Stomach (tissue), 9 donors: ENCODE results near the gene SH3TC1. TPM values are rescaled to one million over a fixed set of nuclear protein-coding genes. Genes with fewer than 3 reads are reported as not detected.

Source experiments
- DNase-seq, 2 donors: peaks; one replicate each; pipeline versions ENCODE4 v3.0.0 to v3.0.0-alpha.2; 2013 to 2019
- H3K27ac ChIP-seq, 5 donors: fragments of 200-600 bp in 4 of 5; sonication (generic) in 4 of 5; one replicate each; pipeline ENCODE4 v1.5.1; 2013 to 2019; ENCODE audit warnings: mild to moderate bottlenecking in 1 of 5, moderate library complexity in 1 of 5
- H3K27me3 ChIP-seq, 3 donors: fragments of 200-600 bp; sonication (generic); one replicate each; pipeline ENCODE4 v1.5.1; 2017 to 2019; ENCODE audit warnings: mixed run types in 1 of 3
- H3K36me3 ChIP-seq, 4 donors: fragments of 200-600 bp; sonication (generic); 1 replicate in 3 of 4; 2 replicates in 1 of 4; pipeline ENCODE4 v1.5.1; 2016 to 2019
- H3K4me1 ChIP-seq, 4 donors: fragments of 200-600 bp; sonication (generic); one replicate each; pipeline ENCODE4 v1.5.1; 2016 to 2019
- H3K4me3 ChIP-seq, 4 donors: fragments of 200-600 bp; sonication (generic) in 3 of 4; one replicate each; pipeline ENCODE4 v1.5.1; 2016 to 2019; ENCODE audit warnings: mild to moderate bottlenecking in 1 of 4
- H3K9me3 ChIP-seq, 4 donors: fragments of 200-600 bp; sonication (generic); one replicate each; pipeline ENCODE4 v1.5.1; 2016 to 2019
- EP300 ChIP-seq: sonication (generic); formaldehyde crosslinking; IDR thresholded peaks from one replicate; pipeline ENCODE4 v1.6.1; 2017; ENCODE audit warnings: antibody characterized with exemption
- POLR2A ChIP-seq, 4 donors: fragments of 450-650 bp; IDR thresholded peaks; one replicate each; pipeline ENCODE4 v1.6.1; 2016; ENCODE audit warnings: antibody characterized with exemption in 4 of 4, control low read depth in 2 of 4, mild to moderate bottlenecking in 1 of 4, moderate library complexity in 1 of 4
- POLR2AphosphoS5 ChIP-seq, 3 donors: sonication (generic); formaldehyde crosslinking; IDR thresholded peaks; one replicate each; pipeline ENCODE4 v1.6.1; 2016; ENCODE audit warnings: antibody characterized with exemption in 3 of 3
- WGBS, 5 donors: extraction: QIAGEN DNeasy Blood & Tissue Kit in 3 of 5; methylation state at CpG; one replicate each; pipeline versions ENCODE4 v1.1.5 to v1.1.7; 2013 to 2018; 5-methylcytosine and 5-hydroxymethylcytosine counted together
- intact Hi-C: fragments of 100-400 bp; cut with DNase I; formaldehyde crosslinking; loops from one replicate; pipeline ENCODE4 v1.15.1; 2023; ENCODE audit warnings: low total_unique reads
- polyA plus RNA-seq, 3 donors: library from polyadenylated mRNA; stranded (reverse); fragments of 200-250 nt; gene quantifications; one replicate each; pipeline ENCODE4 v1.2.3, GENCODE V29; 2013
- total RNA-seq, 5 donors: library from RNA; depleted of rRNA; stranded (reverse); fragments of >200 nt; gene quantifications; one replicate each; pipeline versions ENCODE4 v1.1.0 to v1.2.3, GENCODE V29; 2014 to 2016
- TF ChIP-seq, protein P1 (sequence below), 7 experiments: fragments of 450-650 bp in 4 of 7; fragments of 200-600 bp in 3 of 7; sonication (generic) in 3 of 7; IDR thresholded peaks; one replicate each; pipeline ENCODE4 v1.5.1; 2016 to 2019; ENCODE audit warnings: antibody characterized with exemption in 7 of 7, control low read depth in 2 of 7, mild to moderate bottlenecking in 1 of 7
- donor health status: healthy with polysubstance abuse.
- donor health status: Bipolar disorder and iron deficiency.
- donor health status: healthy.

SH3TC1 gene
- total and polyA plus RNA-seq, 8 donors = 12.0 to 96.2 (median 27.9) TPM

DNA sequence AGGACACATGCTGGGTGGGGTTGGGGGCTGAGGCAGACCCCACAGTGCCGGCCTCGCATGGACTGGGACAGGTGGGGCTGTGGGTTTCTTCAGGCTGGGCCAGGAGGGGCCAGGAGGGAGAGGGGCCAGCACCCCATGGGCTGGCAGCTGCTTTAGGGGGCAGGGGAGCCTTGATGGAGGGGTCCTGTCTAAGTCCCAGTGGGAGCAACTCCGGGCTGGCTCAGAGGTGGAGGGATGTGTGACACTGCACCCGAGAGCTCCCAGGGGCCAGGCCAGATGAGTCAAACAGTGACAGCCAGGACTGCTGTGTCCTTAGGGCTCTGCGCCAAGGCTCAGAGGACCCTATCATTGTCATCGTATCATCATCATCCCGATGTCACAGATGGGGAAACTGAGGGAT lies 36.1 kb upstream of the SH3TC1 start:
- H3K9me3 ChIP-seq = peaks cover 0 to 2% (median under 1%) of the 10 kb centered on the region in 4 donors
- no peaks in the 10 kb centered on the region for H3K36me3 ChIP-seq
- no peak for DNase-seq
- no peak overlapping the region for H3K27ac ChIP-seq
- TF ChIP-seq POLR2A (IDR thresholded peaks at IDR 0.05) (no peak), POLR2AphosphoS5 (IDR thresholded peaks at IDR 0.05) (no peak), EP300 (no peak)
- TF ChIP-seq, protein P1, sequence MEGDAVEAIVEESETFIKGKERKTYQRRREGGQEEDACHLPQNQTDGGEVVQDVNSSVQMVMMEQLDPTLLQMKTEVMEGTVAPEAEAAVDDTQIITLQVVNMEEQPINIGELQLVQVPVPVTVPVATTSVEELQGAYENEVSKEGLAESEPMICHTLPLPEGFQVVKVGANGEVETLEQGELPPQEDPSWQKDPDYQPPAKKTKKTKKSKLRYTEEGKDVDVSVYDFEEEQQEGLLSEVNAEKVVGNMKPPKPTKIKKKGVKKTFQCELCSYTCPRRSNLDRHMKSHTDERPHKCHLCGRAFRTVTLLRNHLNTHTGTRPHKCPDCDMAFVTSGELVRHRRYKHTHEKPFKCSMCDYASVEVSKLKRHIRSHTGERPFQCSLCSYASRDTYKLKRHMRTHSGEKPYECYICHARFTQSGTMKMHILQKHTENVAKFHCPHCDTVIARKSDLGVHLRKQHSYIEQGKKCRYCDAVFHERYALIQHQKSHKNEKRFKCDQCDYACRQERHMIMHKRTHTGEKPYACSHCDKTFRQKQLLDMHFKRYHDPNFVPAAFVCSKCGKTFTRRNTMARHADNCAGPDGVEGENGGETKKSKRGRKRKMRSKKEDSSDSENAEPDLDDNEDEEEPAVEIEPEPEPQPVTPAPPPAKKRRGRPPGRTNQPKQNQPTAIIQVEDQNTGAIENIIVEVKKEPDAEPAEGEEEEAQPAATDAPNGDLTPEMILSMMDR (IDR thresholded peaks at IDR 0.05) = no peak
- 79 to 86% (median 82%) methylated on average over 5 to 7 of the region's 7 CpGs for WGBS, 5 donors
- no peak overlapping the region for H3K4me3 ChIP-seq
- intact Hi-C loops = no loop called here
- H3K27me3 ChIP-seq = peaks cover 0 to 5% (median 4%) of the 10 kb centered on the region in 3 donors
- H3K4me1 ChIP-seq = peaks cover 17 to 29% (median 23%) of the 10 kb centered on the region in 4 donors

DNA sequence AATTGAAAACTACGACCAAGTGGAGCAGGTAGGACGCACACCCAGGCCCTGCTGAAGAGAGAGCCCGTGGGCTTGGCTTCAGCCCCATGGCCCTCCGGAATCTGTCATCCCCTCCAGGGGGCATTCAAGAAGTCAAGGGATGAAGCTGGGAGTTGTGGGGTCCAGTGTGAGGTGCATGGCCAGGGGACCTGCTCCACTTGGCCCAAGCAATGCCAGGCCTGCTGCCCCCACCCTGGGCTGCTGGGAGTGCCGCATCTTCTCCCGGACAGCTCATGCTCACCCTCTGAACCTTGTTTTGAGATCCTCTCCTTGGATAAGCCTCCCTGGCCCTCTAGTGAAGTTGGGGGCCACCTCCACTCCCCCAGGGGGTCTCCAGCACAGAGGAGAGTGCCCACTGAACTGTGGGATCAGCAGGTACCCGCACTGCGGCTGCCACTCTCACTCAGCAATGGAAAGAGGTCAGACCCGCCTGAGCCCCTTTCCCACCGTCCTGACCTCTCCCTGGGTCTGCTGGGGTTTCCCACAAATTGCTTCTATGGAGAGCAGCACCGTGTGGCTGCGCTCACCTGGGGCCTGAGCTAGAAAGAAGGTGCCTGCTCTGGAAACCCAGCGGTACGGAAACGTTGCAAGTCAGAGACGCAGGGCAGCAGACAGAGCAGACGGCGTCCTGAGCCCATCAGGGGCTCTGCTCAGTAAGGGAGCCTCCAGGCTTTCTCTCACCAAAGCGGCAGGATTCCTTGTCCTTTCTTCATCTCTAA lies 35.5 kb upstream of the SH3TC1 start:
- H3K4me1 ChIP-seq = peaks cover 14 to 26% (median 18%) of the 10 kb centered on the region in 4 donors
- H3K27me3 ChIP-seq = no peaks in the 10 kb centered on the region
- H3K27ac ChIP-seq = no peak overlapping the region
- intact Hi-C loops = no loop called here
- WGBS, 5 donors = 77 to 85% (median 82%) methylated on average over 16 to 19 of the region's 19 CpGs
- H3K4me3 ChIP-seq = no peak overlapping the region
- H3K9me3 ChIP-seq = peaks cover 0 to 8% (median 5%) of the 10 kb centered on the region in 4 donors
- TF ChIP-seq POLR2AphosphoS5 (IDR thresholded peaks at IDR 0.05) (no peak), EP300 (no peak), POLR2A (IDR thresholded peaks at IDR 0.05) (no peak)
- TF ChIP-seq, protein P1 (IDR thresholded peaks at IDR 0.05) = no peak
- no peak for DNase-seq
- H3K36me3 ChIP-seq = no peaks in the 10 kb centered on the region

DNA sequence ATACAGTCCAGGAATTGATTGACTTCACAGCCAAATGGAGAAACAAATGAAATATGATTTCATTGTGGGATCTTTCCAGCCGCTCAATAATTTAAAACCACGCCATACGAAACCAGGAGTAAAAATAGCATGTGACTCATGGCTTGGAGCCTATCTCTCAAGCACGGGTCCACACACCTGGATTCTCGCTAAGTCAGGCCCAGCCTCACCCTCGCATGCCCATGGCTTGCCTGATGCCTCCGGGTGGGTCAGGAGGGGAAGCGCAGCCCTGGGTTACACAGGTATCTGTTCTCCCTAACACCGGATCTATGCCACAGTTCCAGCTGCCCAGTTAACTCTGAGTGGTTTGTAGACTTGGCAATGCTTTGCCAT lies 34.9 kb upstream of the SH3TC1 start:
- DNase-seq = peak in 1 of 2 donors; percentile 36
- Histone ChIP-seq H3K9me3 (peaks cover 0 to 12% (median 10%) of the 10 kb centered on the region in 4 donors), H3K36me3 (no peaks in the 10 kb centered on the region), H3K4me3 (no peak overlapping the region), H3K27me3 (no peaks in the 10 kb centered on the region), H3K27ac (no peak overlapping the region), H3K4me1 (peaks cover 13 to 26% (median 16%) of the 10 kb centered on the region in 4 donors)
- TF ChIP-seq POLR2A (IDR thresholded peaks at IDR 0.05) (no peak), POLR2AphosphoS5 (IDR thresholded peaks at IDR 0.05) (no peak), EP300 (no peak)
- TF ChIP-seq, protein P1 (IDR thresholded peaks at IDR 0.05) = no peak
- WGBS, 5 donors = 43 to 60% (median 49%) methylated on average over 9 of the region's 9 CpGs
- intact Hi-C loops = no loop called here

DNA sequence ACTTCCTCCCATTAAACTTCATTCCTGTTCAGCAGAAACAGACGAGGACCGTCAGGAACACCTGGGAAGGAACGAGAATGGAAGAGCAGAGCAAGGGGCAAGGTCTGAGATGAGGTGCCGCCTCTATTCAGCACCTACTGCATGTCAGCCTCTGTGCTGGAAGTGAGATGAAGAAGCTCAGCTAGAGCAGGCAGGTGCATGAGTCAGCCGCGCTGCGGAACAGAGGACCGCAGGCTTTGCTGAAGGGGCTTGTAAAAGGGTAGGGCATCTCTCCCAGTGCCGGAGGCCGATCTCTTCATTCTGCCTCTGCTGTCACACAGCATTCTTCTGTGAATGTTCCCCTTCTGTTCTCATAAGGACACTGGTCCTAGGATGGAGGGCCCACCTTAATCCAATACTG lies 34.4 kb upstream of the SH3TC1 start:
- H3K4me3 ChIP-seq = no peak overlapping the region
- H3K36me3 ChIP-seq = no peaks in the 10 kb centered on the region
- no peak for DNase-seq
- H3K27me3 ChIP-seq = no peaks in the 10 kb centered on the region
- no peak overlapping the region for H3K27ac ChIP-seq
- intact Hi-C loops = no loop called here
- 78 to 94% (median 91%) methylated on average over 10 of the region's 10 CpGs for WGBS, 5 donors
- peaks cover 8 to 21% (median 11%) of the 10 kb centered on the region in 4 donors for H3K4me1 ChIP-seq
- TF ChIP-seq, protein P1 (IDR thresholded peaks at IDR 0.05) = no peak
- TF ChIP-seq POLR2AphosphoS5 (IDR thresholded peaks at IDR 0.05) (no peak), POLR2A (IDR thresholded peaks at IDR 0.05) (no peak), EP300 (no peak)
- peaks cover 0 to 14% (median 10%) of the 10 kb centered on the region in 4 donors for H3K9me3 ChIP-seq
